Activated T-helper 17 cell treated with anti-CD3 and anti-CD28 coated beads, Interleukin-2, amount 50 U/mL, for 72 hours (primary cell): ENCODE data around the gene DNAI7. TPM values are rescaled to one million over a fixed set of nuclear protein-coding genes. Genes with fewer than 3 reads are reported as not detected.
A peak's percentile ranks its signal among the peaks of the same experiment; 100 is the strongest.

Source experiments
- ATAC-seq: fragments of 150-1000 bp; cut with Tn5 transposase; replicated peaks from 2 replicates; pipeline ENCODE4 v1.10.0; 2021; ENCODE audit warnings: mild to moderate bottlenecking, moderate library complexity
- H3K27ac Mint-ChIP-seq: one replicate; pipeline ENCODE4 v1.8.0; 2022; ENCODE audit warnings: mixed read lengths
- H3K27me3 Mint-ChIP-seq: one replicate; pipeline ENCODE4 v1.8.0; 2022; ENCODE audit warnings: mixed read lengths
- H3K36me3 Mint-ChIP-seq: one replicate; pipeline ENCODE4 v1.8.0; 2022; ENCODE audit warnings: low read depth, mild to moderate bottlenecking, mixed read lengths
- H3K4me1 Mint-ChIP-seq: one replicate; pipeline ENCODE4 v1.8.0; 2022; ENCODE audit warnings: mixed read lengths
- H3K4me3 Mint-ChIP-seq: one replicate; pipeline ENCODE4 v1.8.0; 2022; ENCODE audit warnings: mild to moderate bottlenecking, mixed read lengths
- H3K9me3 Mint-ChIP-seq: one replicate; pipeline ENCODE4 v1.8.0; 2022; ENCODE audit warnings: mixed read lengths
- total RNA-seq, 2 donors: library from RNA; stranded (reverse); gene quantifications; one replicate each; pipeline ENCODE4 v1.2.3, GENCODE V29; 2022

Gene DNAI7
- total RNA-seq, 2 donors from 2014 or later, result 0.09 TPM; not detected in 1

DNA sequence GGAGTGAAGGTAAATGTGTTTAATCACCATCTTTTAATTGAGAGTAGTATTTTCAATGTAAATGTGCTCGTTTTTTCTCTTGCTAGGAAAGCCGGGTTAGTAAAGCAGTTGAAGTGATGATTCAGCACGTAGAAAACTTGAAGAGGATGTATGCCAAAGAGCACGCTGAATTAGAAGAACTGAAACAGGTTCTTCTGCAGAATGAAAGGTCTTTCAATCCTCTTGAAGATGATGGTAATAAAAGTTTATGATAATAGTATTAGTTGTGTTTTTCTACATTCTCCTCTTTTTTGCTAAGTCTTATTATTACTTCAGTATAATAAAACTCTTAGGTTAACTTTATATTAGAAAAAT lies 93.9 kb downstream of the DNAI7 start:
- ATAC-seq, result no peak
- Mint-ChIP-seq H3K36me3 (peaks cover 50% of the 10 kb centered on the region), H3K9me3 (no peaks in the 10 kb centered on the region), H3K27ac (no peak overlapping the region), H3K4me3 (no peak overlapping the region), H3K27me3 (no peaks in the 10 kb centered on the region), H3K4me1 (peaks cover 4% of the 10 kb centered on the region)

DNA sequence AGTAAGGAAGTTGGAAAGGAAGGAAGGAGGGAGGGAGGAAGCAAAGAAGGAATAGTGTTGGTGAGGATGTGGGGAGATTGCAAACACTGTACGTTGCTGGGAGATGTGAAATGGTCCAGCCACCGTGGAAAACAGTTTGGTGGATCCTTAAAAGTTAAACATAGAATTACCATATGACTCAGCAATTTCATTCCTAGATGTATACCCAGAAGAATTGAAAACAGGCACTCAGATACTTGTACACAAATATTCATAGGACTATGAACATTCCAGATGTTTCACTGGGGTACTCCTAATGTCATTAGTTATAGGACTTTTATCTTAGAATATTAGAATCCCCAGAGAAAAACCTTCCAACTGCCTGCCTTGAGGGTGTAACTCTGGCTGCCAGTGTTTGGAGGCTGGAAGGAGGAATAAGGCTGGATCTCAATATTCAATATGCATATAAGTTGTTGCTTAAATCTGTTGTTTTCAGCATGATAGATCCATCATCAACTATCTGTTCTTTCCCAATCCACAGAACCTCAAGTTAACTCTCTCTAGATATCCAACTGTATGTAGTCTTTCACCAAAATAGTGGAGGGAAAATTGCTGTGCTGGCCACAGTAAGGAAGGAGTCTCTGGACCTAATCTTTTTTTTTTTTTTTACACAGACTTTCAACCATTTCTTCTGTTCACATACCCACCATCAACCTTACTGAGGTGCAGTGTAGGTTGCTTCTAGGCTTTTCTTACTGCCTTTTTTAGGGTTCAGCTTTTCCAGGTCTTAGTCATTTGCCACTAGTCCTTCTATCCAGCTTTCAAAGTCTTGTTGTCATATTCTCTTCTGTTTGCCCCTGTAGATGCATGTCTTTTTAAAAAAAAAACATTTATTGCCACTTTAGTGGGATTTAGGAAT lies 94.5 kb downstream of the DNAI7 start:
- H3K4me3 Mint-ChIP-seq, result no peak overlapping the region
- H3K36me3 Mint-ChIP-seq, result peaks cover 57% of the 10 kb centered on the region
- no peaks in the 10 kb centered on the region for H3K27me3 Mint-ChIP-seq
- H3K27ac Mint-ChIP-seq, result no peak overlapping the region
- H3K9me3 Mint-ChIP-seq, result no peaks in the 10 kb centered on the region
- no peak for ATAC-seq
- peaks cover 4% of the 10 kb centered on the region for H3K4me1 Mint-ChIP-seq

DNA sequence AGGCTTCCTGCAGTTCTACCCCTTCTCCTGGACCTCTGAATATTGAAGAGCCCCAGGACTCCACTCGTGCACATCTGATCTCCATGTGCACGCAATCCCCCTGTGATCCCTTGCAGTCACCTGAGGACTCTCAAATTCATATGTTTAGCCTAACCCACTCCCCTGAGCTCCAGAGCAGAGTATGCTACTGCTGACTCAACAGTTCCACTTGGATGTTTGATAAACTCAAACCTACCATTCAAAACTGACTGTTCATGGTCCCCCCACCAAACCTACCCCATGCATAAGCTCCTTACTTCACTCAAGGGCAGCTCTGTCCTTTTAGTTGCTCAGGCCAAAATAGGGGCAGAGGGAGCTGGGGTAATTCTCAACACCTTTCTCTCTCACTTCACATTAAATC lies 96.0 kb downstream of the DNAI7 start:
- Mint-ChIP-seq H3K36me3 (peaks cover 63% of the 10 kb centered on the region), H3K4me1 (peaks cover 4% of the 10 kb centered on the region), H3K27ac (no peak overlapping the region), H3K27me3 (no peaks in the 10 kb centered on the region), H3K9me3 (no peaks in the 10 kb centered on the region), H3K4me3 (no peak overlapping the region)
- no peak for ATAC-seq

GRCh38 chr12:25089738-25090137 lies 105.2 kb downstream of the DNAI7 start:
- ATAC-seq, result peak; percentile 75
- H3K9me3 Mint-ChIP-seq, result no peaks in the 10 kb centered on the region
- no peaks in the 10 kb centered on the region for H3K27me3 Mint-ChIP-seq
- peaks cover 4% of the 10 kb centered on the region for H3K4me1 Mint-ChIP-seq
- H3K4me3 Mint-ChIP-seq, result no peak overlapping the region
- peak overlapping the region; percentile 55 for H3K27ac Mint-ChIP-seq
- peaks cover 60% of the 10 kb centered on the region for H3K36me3 Mint-ChIP-seq

- H3K4me3 Mint-ChIP-seq, result no peak overlapping the region
- no peaks in the 10 kb centered on the region for H3K27me3 Mint-ChIP-seq
- ATAC-seq, result no peak
- peaks cover 4% of the 10 kb centered on the region for H3K4me1 Mint-ChIP-seq
- H3K27ac Mint-ChIP-seq, result peak overlapping the region; percentile 61
- H3K9me3 Mint-ChIP-seq, result no peaks in the 10 kb centered on the region
- peaks cover 59% of the 10 kb centered on the region for H3K36me3 Mint-ChIP-seq
These were observed 107.4 kb downstream of the DNAI7 start for GRCh38 chr12:25087596-25087995.

GRCh38 chr12:25084816-25085215 lies 110.1 kb downstream of the DNAI7 start:
- Mint-ChIP-seq H3K27ac (no peak overlapping the region), H3K4me1 (peaks cover 2% of the 10 kb centered on the region), H3K36me3 (peaks cover 65% of the 10 kb centered on the region)

DNA sequence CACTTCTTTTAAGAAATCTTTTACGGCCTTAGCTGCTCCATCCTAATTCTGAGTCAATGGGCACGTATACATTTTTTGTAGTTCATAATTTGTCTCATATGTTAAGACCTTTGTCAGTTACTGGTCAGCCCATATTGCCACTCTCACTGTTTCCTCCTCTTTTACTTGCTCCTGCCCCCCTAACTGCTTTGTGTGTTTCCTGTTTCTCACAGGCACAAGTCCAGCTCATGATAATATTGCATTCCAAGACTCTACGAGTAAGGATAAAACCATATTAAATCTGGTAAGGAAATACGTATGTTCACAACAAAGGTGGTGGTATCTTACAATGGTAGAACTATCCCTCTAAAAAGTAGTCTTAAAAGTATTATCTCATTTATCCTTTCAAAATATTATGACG lies 111.7 kb downstream of the DNAI7 start:
- H3K36me3 Mint-ChIP-seq, result peaks cover 70% of the 10 kb centered on the region
- H3K4me3 Mint-ChIP-seq, result no peak overlapping the region
- no peaks in the 10 kb centered on the region for H3K9me3 Mint-ChIP-seq
- H3K27me3 Mint-ChIP-seq, result no peaks in the 10 kb centered on the region
- no peak for ATAC-seq
- H3K27ac Mint-ChIP-seq, result no peak overlapping the region
- no peaks in the 10 kb centered on the region for H3K4me1 Mint-ChIP-seq

More at GRCh38 chr12:25084816-25085215, 110.1 kb downstream of the DNAI7 start:
- Mint-ChIP-seq H3K4me3 (no peak overlapping the region), H3K9me3 (no peaks in the 10 kb centered on the region), H3K27me3 (no peaks in the 10 kb centered on the region)
- no peak for ATAC-seq

DNA sequence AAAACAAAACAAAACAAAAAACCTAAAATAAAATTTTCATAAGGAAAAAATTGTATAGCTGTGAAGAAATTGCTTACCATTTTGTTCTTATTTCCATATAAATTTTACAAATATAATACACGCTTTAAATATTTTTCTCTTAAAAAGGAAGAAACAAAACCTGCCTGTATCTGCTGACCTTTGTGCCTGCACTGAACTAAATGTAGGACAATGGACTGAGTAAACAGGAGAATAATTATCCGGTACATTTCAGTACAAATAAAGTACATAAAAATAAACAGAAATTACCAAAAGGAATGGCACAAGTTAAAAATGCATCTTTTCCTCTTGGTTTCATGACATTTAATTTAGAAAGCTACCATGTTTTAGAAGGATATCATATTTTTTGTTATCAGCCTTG lies 112.3 kb downstream of the DNAI7 start:
- Mint-ChIP-seq H3K9me3 (no peaks in the 10 kb centered on the region), H3K4me1 (no peaks in the 10 kb centered on the region), H3K36me3 (peaks cover 68% of the 10 kb centered on the region), H3K27me3 (no peaks in the 10 kb centered on the region), H3K4me3 (no peak overlapping the region), H3K27ac (no peak overlapping the region)
- ATAC-seq, result no peak

- H3K4me3 Mint-ChIP-seq, result no peak overlapping the region
- ATAC-seq, result no peak
- no peaks in the 10 kb centered on the region for H3K4me1 Mint-ChIP-seq
- H3K27me3 Mint-ChIP-seq, result no peaks in the 10 kb centered on the region
- peaks cover 49% of the 10 kb centered on the region for H3K36me3 Mint-ChIP-seq
- H3K9me3 Mint-ChIP-seq, result no peaks in the 10 kb centered on the region
- H3K27ac Mint-ChIP-seq, result no peak overlapping the region
These were observed 115.6 kb downstream of the DNAI7 start for GRCh38 chr12:25079393-25079792.

DNA sequence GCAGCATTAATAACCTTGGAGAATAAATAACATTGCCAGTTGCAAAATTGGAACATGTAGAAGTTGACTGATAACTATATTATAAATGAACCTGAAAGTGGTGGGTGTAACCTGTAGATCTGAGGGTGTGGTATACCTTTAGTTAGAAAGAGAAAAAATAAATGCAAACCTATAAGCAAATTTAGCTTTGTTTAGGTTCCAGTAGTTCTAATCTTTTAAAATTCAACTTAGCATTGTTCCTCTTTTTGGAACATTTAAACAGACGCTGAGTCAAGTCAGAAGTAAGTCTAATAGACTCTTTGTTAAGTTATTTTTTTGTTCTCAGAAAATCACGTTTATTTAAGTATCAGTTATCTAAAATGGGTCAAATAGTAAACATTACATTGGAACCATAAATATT lies 120.0 kb downstream of the DNAI7 start:
- ATAC-seq, result no peak
- Mint-ChIP-seq H3K9me3 (no peaks in the 10 kb centered on the region), H3K36me3 (peaks cover 38% of the 10 kb centered on the region), H3K27ac (no peak overlapping the region), H3K27me3 (no peaks in the 10 kb centered on the region), H3K4me1 (no peaks in the 10 kb centered on the region), H3K4me3 (no peak overlapping the region)

DNA sequence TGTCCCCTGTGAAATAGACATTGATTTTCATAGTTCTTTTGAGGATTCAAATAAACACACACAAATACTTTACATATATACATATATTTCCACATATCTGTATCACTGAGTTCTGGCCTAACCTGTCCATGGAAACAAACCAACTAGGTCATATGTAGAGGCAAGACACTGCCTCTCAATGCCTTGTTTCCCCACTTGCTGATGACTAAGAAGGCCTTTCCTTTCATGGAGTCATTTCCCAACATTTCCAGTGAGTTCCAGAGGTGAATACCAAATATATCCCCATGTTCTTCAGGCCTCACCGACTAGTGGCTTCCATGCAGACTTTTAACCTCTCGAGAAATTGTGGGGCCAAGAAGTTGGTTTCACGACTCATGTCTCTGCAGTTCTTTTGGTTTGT lies 120.8 kb downstream of the DNAI7 start:
- H3K4me3 Mint-ChIP-seq, result no peak overlapping the region
- H3K4me1 Mint-ChIP-seq, result no peaks in the 10 kb centered on the region
- ATAC-seq, result no peak
- H3K27ac Mint-ChIP-seq, result no peak overlapping the region
- H3K36me3 Mint-ChIP-seq, result peaks cover 37% of the 10 kb centered on the region
- H3K27me3 Mint-ChIP-seq, result no peaks in the 10 kb centered on the region
- no peaks in the 10 kb centered on the region for H3K9me3 Mint-ChIP-seq

DNA sequence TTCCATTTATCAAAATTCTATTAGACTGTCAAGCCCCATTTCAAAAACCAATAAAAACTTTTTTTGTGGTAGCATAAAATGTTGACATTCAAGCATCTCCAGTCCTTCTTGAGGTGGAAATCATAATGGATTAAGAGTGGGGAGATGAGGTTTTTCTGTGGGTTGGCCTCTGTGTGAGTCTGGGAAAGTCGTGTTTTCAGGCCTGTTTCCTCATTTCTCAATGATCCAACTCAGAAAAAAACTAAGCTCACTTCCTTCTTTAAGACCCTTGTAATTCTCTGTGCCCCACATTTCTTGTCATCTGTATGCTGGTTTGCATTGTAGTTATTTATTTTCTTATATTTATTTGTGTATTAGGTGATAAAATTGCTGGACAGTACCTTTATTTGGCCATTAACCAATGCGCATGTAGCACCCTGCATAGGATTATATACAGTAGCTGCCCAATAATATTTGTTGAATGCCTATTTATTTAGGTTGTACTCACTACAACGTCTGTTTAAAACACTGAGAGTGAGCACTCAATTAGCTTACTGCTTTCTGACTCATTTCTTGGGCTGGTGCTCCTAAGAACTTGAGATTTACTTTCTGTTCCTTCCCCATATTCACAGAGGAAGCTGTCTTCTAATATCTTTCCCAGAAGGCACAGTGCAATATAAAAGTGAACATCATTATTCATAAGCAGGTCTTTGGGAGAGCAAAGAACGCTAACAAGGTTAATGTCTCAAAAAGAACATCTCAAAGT lies 121.9 kb downstream of the DNAI7 start:
- Mint-ChIP-seq H3K4me1 (no peaks in the 10 kb centered on the region), H3K9me3 (no peaks in the 10 kb centered on the region), H3K27me3 (no peaks in the 10 kb centered on the region), H3K36me3 (peaks cover 43% of the 10 kb centered on the region), H3K27ac (no peak overlapping the region), H3K4me3 (no peak overlapping the region)
- no peak for ATAC-seq

DNA sequence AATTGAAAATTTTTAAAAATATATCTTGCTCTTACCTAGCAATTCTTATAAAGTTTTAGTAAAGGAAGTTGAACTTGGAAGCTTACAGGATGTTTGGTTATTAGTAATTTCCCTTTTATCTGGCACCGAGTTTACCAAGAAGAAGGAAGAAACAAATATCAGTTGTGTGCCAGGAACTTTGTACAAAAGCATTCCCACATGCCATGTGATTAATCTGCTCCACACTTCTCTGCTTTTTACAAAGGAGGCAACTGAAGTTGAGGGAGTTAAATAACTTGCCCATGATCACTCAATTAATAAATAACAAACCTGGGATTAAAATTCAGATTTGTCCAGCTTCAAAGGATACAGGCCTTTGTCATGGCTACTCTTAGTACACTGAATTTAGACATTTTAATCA lies 123.6 kb downstream of the DNAI7 start:
- Mint-ChIP-seq H3K4me1 (peaks cover 5% of the 10 kb centered on the region), H3K4me3 (no peak overlapping the region), H3K27ac (no peak overlapping the region), H3K9me3 (no peaks in the 10 kb centered on the region), H3K36me3 (peaks cover 60% of the 10 kb centered on the region), H3K27me3 (no peaks in the 10 kb centered on the region)
- ATAC-seq, result no peak

DNA sequence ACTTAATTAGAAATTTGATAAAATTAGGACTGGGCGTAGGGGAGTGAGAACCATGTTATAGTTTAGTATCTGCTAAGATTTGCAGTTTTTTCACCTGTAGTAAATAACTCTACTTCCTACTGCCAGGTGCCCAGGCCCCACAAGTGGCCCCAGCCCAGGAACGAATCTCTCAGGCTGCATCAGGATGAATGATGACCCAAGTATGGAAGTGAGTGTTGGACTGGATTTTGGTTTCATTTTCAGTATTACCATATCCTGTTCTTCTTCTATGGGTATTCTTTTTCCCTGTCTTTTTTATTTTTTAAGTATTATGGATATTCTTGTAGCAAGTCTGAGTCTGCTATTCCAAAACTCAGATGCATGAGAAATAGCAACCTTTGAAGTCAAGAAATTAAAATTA lies 125.7 kb downstream of the DNAI7 start:
- Mint-ChIP-seq H3K27ac (peak overlapping the region; percentile 25), H3K4me1 (peaks cover 7% of the 10 kb centered on the region), H3K4me3 (no peak overlapping the region), H3K27me3 (no peaks in the 10 kb centered on the region), H3K9me3 (no peaks in the 10 kb centered on the region), H3K36me3 (peaks cover 74% of the 10 kb centered on the region)
- ATAC-seq, result peak; percentile 31

DNA sequence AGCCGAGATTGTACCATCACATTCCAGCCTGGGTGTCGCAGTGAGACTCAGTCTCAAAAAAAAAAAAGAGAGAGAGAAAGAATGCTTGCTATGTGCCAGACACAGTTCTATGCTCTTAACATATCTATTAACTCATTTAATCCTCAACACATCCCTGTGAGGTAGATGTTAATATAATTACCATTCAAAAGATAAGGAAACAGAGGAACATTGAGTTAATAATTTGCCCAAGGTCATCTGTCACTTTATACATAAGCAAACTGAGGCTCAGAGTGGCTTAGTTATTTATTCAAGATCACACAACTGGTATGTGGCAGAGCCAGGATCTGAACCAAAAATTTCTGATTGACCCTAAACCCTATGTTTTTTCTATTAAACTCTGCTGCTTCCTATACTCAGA lies 129.9 kb downstream of the DNAI7 start:
- Mint-ChIP-seq H3K27ac (no peak overlapping the region), H3K9me3 (no peaks in the 10 kb centered on the region), H3K4me1 (peaks cover 15% of the 10 kb centered on the region), H3K27me3 (no peaks in the 10 kb centered on the region), H3K36me3 (peaks cover 68% of the 10 kb centered on the region), H3K4me3 (no peak overlapping the region)
- no peak for ATAC-seq
